NCI-H2227 (cell line): ENCODE measurements around the gene OR14K1.
"Not testable (repeated sequence)": the region's sequence is repeated elsewhere in the genome, so short reads cannot be mapped to it uniquely, and the experiment has no call there.

Source experiments
- DNase-seq: peaks from one replicate; lab custom pipeline; 2025; ENCODE audit not compliant: unreplicated experiment; lab: John Stamatoyannopoulos, UW

Gene OR14K1, protein sequence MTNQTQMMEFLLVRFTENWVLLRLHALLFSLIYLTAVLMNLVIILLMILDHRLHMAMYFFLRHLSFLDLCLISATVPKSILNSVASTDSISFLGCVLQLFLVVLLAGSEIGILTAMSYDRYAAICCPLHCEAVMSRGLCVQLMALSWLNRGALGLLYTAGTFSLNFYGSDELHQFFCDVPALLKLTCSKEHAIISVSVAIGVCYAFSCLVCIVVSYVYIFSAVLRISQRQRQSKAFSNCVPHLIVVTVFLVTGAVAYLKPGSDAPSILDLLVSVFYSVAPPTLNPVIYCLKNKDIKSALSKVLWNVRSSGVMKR

DNA sequence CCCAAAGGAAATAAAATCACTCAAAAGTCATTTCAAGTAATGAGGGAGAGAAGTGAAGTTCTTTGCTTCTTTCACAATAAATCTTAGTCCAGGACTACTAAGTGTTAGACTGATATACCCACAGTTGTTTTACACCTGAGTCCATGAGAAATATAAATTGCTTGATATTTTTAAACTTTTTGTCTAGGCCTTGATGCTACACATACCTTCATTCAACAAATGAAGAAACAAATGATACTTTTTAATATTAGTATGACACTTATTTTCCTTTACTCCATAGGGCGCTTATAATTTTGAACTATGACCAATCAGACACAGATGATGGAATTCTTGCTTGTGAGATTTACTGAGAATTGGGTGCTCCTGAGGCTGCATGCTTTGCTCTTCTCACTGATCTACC lies at the start of gene OR14K1:
Gene OR14K1 (plus strand): TSS at position 301 of the 400 bp plus-strand sequence. CDS start 0 bp downstream, at position 301.
- no peak for DNase-seq

DNA sequence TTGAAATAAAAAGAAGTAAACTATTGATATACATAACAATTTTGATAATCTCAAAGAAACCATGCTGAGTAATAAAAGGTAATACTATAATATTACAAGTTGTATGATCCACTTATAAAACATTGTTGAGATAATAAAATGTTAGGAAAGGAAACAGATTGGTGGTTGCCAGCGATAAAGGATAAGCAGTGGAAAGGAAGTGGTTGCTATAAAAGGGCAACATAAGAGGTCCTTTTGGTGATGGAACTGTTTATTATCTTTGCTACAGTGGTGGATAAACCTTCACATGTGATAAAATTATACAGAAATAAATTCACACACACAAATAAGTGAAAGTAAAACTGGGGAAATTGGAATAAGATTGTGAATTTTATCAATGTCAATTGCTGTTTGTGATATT lies 37.1 kb upstream of the OR14K1 start:
- no peak for DNase-seq

DNA sequence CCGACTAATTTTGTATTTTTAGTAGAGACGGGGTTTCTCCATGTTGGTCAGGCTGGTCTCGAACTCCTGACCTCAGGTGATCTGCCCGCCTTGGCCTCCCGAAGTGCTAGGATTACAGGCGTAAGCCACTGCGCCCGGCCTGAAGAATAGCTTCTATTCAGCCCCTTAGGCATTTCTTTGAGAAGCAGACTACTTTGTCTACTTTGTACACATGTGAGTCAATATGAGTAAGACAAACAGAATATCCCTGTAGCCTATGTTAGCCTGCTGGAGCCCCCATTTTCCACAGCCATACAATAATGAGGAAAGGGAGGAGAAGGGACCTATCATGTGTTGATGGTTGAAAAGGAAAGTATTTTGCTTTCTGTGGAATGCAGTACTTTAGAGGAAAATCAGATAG lies 27.7 kb upstream of the OR14K1 start:
- DNase-seq = not testable (repeated sequence)

DNA sequence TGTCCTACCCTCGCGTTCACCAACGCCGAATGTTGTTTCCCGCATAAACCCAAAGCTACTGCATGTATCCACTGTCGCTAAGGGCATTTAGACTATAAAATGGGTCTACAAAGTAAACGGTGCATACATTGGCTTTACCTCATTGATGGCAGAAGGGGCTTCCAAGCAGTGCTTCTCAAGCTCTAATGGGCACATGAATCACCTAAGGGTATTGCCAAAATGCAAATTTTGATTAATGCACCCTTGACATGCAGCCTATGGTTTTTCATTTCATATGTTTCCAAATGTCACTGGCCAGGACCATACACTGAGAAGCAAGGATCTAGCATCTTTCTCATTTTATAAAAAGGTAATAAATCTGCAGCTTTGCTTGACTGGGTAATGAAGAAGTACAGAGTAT lies 24.7 kb upstream of the OR14K1 start:
- no peak for DNase-seq

DNA sequence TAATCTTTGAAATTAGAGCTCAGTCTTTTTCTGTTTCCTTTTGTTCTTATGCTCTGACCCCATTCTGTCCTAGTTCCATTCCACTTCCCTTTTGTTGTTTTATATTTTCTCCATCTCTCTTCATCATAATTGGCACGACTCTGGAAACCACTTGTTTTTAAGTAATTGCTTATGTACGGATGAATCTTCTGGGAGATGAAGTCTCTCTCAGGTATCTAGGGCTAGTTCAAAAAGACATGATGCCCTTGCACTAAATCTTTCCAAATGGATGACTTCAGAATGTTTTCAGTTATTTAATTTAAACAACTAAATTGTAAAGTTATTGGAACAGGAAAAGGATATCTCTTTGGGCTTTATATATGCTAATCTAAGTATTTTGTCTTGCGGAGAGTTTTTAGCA lies 21.9 kb upstream of the OR14K1 start, which contains the start of gene OR6F1:
Gene OR6F1 (minus strand): TSS at position 101 of the 400 bp plus-strand sequence. CDS start 3,891 bp downstream, outside the sequence.
- DNase-seq = no peak

DNA sequence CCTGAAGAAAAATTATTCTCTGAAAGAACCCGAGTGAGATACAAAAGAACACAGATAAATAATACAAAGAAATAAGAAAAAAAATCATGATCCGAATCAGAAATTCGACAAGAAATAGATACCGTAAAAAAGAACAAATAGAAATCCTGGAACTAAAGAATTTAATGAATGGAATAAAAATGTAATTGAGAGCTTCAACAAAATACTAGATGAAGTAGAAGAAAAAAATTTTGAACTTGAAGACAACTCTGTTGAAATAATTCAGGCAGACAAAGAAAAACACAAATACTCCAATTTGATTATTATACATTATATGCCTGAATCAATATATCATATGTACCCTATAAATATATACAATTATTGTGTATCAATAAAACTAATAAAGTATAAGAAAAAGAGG lies 17.2 kb upstream of the OR14K1 start:
- no peak for DNase-seq

DNA sequence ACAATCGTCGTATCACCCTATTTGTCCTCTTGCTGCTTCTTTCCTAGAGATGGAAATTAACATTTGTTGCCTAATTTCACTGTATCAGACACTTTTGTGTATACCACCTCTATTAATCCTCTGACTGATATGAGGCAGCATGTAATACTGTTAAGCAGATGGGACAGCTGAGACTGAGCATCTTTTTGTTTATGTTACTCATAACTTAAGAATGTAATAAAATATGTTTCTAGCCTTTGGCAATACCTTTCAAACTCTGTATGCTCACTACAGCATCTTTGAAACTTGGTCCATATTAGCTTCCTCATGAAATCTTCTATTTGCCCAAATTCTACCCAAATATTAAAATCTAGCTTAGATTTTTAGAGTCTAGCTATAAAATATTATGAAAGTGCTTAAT lies 2.3 kb downstream of the OR14K1 start:
- no peak for DNase-seq

DNA sequence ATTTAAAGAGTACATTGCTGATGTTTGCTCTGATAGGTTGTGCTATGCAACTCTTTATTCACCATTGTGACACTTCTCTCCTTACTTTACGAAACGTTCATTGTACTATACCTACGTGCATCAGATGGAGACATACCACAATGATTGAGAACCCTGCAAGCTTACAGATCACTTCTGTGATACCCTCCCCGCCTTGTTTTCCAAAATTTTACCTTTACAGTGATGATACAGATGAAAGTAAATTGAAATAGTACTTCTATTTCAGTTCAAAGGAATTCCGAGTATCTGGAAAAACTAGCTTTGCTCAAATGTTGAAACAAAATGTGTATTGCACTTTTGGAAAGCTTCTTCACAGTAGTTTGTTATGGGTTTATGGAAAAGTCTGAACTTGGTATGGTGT lies 3.3 kb downstream of the OR14K1 start:
- DNase-seq = no peak

DNA sequence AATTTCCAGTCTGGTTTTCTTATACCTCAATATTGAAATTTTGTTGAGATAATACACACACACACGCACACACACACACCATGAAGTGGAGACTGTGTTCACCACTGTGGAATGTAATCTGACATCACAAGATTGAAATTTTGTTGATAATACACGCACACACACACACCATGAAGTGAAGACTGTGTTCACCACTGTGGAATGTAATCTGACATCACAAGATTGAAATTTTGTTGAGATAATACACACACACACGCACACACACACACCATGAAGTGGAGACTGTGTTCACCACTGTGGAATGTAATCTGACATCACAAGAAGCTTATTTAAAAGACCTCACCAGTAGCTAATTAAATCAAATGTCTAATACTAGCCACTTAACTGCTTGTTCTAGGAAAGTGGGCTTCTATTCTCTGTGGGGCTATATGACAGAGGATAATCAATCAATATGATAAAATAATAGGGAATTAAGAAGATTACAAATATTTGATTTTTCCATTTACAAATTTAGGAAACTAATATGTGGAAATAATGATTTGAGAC lies 3.9 kb downstream of the OR14K1 start:
- DNase-seq = not testable (repeated sequence)

DNA sequence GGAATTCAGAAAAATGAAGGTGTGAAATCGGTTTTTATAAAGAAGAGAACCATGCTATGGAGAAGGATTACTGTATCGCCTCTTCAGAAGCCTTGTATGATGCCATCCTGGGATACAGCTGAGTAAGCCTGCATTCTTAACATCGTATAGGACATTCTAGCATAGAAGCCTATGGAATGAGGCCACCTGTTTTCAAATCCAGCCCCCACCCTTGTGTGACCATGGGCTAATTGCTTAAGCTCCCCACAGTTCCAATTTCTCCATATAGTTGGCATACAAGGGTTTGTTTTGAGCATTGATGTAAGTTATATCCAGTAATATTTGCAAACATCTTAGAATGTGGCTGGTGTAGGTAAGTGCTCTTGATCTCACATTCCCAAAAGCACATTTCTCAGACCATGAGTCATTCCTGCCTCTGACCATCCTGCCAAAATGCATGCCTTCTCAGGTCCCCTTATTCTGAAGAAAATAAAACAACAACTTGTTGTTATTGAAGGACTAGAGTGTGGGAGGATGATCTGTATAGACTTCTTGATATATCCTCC lies 8.0 kb downstream of the OR14K1 start:
- DNase-seq = no peak

DNA sequence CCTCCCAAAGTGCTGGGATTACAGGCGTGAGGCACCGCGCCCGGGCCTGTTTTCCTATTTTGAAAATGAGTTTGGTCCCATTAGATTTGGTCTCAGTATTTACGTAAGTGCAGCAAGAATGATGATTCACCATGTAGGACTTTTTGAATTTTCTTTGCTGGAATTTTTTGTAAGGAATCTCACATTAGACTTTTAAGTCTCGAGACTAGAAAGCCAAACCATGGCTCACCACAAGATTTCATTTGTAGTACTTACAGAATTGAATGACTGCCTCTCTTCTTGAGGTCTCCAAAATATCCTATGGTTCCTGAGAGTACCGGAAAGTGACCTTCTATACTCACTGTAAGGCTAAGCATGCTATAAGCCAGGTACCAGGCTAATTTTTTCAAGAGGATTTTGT lies 9.2 kb downstream of the OR14K1 start:
- no peak for DNase-seq

DNA sequence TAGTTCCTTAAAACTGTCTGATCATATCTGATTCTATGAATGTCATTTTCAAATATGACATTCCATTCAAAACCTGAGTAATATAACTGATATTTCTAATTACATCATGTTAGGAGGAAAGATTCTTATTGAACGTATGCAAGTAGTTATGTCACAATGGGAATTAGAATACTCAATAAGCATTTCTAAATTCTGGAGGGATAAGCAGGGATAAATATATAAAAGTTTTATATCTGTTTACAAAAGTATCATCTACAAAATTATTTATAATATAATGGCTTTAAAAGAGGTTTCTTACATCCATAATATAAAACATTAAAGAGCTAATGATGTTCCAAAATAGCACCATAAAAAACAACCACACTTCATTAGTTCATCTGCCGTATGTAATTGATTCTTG lies 9.6 kb downstream of the OR14K1 start, which contains the start of gene OR14A2:
Gene OR14A2 (minus strand): TSS at position 101 of the 400 bp plus-strand sequence.
- no peak for DNase-seq

DNA sequence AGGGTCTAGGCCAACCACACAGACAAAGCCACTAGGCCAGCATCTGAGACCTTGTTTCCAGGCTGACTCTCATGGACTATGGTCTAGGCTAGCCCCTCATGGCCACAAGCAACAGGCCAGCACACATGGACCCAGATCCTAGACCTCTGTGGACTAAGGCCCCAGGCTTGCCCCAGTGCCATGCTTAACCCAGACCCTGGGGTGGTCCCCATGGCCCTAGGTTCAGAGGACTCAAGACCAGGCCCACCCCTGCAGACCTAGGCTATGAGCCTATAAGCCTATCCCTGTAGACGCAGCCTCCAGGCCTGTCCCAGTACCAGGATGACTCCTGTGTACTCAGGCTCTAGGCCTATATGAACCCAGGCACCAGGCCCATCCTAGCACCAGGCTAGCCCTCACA lies 11.5 kb downstream of the OR14K1 start:
- no peak for DNase-seq

DNA sequence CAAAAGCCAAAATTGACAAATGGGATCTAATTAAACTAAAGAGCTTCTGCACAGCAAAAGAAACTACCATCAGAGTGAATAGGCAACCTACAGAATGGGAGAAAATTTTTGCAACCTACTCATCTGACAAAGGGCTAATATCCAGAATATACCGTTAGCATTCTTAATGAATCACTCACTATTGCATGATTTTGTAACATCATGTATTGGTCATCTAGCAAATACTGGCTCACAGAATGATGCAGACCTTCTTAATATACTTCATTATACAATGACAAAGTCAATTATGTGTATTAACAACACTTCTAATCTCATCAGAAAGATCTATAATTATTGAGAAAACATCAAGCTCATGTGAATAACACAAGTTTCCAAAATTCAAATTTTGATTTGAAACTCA lies 15.9 kb downstream of the OR14K1 start:
- DNase-seq = not testable (repeated sequence)

DNA sequence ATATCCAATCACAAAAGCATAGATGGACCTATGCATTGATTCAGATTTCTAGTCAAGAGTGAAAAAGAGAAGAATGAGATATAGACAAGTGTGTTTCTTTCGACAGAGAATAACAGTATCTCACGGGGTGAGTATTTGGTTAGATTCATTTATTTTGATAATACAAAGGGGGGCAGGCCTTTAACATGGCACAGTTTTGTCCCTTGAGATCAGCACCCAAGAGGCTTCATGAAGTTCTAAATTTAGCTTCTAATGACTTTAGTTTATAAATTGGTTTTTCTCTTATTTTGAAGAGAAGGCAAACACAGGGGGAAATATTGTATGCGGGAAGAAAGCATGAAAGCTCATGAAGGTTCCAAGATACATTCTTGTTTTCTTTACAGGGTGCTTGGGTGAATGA lies 22.0 kb downstream of the OR14K1 start, which contains the start of gene OR1C1:
Gene OR1C1 (minus strand): TSS at position 101 of the 400 bp plus-strand sequence. CDS start 2,150 bp downstream, outside the sequence.
- DNase-seq = no peak

DNA sequence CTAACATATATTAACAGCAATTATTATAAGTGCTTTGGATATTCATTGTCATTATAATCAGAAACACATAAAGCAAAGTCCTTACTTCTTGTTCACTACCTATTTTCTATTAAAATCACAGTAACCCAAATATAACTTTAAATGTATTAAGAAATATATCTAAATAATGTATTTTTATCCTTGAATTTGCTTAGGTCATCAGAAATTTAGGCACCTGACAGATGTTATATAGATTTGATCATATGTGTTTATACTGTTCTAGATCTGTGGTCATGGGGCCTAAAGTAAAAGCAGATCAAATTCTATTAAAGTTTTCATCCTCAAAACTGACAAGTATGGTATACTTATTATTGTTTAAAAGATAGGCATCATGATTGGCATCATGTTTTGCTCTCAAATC lies 31.2 kb downstream of the OR14K1 start:
- no peak for DNase-seq
